NCI-H2227 (cell line): ENCODE results near the gene FOXJ3.

Experiments used
- DNase-seq: peaks from one replicate; lab custom pipeline; 2025; ENCODE audit not compliant: unreplicated experiment; lab: John Stamatoyannopoulos, UW

Gene FOXJ3

DNA sequence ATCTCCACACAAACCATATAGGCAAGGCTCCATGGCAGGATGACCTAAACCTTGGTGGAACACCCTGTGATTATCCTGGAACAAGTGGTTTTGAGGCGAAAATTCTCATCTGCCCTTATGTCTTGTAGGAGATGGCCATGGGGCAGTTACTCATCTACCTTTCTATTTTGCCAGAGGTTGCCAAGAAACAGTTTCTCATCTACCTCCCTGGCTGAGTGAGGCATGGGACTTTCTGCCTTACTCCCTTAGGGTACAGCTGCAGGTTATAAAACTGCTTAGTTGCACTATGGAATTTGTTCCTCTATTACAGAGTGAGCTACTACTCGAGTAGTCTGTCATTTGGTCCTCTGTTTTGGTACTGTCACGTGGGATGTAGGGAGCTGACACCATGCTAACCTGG is 139.2 kb downstream of the FOXJ3 start:
- no peak for DNase-seq

GRCh38 chr1:42192106-42192505 is 142.9 kb downstream of the FOXJ3 start:
- DNase-seq: no peak

GRCh38 chr1:42191319-42191718 is 143.7 kb downstream of the FOXJ3 start:
- DNase-seq: no peak

DNA sequence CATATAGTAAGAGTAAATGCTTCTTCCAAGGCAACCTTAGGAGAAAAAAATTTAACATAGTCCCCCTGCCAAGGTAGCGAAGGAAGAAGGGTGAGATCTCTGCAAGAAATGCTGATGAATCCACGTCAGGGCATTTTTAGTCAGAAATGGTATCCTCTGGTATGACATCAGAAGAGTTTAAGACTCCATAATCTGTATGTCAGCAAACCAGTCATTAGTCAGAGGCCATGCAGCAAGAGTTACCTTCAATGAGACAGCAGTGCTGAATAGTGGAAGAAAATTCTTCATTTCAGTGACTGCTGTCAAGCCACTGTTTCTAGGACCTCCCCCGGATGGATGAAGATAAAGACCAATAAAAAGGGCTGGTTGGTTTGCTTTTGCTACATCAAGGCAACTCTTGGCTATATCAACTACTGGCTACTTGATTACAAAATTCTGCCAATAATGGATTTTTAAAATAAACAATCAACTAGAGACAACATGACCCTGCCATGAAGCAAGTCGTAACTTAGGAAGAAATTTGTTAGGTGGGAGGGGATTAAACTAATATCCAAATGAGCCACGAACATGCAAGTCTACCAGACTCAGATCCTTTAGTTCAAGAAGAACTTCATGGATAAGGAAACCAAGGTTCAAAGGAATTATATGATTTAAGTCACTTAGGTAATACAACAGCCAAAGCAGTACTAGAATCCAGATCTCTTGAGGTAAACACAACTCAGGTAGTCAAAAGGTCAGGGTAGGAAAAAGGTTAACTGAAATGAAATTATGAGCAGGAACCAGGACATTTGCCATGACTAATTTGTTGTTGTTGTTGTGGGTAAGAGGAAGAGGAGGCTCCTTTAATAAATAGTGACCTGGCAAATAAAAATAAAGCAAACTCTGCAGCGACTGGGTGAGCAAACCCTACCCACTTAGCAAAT is 144.8 kb downstream of the FOXJ3 start:
- no peak for DNase-seq

DNA sequence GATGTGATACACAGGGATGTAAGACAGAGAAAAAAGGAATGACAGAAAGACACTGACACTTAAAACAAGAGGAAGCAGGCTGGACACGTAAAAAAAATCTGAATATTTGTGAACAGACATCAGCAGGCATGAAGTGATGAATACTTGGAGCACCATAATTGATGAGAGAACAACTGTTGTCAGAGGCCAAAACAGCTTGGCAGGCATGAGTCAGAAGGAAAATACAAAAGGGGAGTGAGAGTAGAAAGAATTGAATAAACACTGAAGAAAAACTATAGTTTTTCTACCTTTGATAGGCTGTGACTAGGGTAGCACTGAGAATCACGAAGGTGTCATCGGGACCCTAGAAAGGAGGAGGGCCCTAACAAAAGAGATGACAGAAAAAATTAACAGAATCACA is 148.9 kb downstream of the FOXJ3 start:
- no peak for DNase-seq

- DNase-seq: no peak
These were observed 150.4 kb downstream of the FOXJ3 start for GRCh38 chr1:42184616-42185015.

GRCh38 chr1:42183957-42184268 is 151.1 kb downstream of the FOXJ3 start:
- no peak for DNase-seq

DNA sequence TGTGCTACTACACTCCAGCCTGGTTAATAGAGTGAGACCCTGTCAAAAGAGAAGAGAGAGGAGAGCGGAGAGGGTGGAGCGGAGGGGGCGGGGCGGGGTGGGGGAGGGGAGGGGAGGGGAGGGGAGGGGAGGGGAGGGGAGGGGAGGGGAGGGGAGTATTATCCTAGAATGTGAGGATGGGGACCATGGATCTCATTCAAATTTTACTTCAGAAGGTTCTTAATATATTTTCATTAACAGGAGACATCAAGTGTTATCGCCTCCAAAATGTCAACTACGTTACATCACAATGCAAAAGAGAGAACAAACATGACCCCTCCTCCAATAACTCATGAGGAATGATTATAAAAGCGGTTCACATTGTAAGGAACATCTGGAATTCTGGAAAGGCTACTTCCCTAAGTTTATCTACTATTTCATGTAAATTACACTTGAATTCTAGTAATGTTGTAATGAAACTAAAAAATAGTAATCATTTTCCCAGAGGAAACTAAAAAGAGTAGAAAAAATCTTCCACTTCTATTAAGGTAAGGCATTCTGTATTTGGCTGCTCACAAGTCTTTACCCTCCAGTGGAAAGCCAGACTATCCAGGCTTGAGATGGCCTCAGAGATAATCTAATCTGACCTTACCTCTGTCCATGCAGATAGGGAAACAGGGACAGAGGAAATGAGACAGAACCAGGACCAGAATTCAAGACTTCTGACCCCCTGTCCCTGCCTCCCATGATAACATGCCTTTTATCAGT is 151.7 kb downstream of the FOXJ3 start:
- DNase-seq: no peak

DNA sequence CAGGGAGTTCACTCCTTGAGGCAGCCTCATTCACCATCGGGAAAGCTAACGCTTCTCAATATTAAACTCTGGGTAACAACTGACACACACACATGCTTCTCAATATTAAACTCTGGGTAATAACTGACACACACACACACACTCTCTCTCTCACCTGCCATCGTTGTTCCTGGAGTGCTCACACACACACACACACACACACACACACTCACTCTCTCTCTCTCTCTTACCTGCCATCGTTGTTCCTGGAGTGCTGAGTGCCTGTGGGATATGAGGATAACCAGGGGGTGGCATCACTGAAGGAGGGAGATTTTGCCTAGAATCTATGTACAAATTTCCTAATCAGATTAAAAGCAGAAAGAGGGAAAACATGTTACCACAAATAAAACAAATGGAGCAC is 153.3 kb downstream of the FOXJ3 start:
- DNase-seq: no peak

- no peak for DNase-seq
These were observed 155.1 kb downstream of the FOXJ3 start for GRCh38 chr1:42179900-42180329.

DNA sequence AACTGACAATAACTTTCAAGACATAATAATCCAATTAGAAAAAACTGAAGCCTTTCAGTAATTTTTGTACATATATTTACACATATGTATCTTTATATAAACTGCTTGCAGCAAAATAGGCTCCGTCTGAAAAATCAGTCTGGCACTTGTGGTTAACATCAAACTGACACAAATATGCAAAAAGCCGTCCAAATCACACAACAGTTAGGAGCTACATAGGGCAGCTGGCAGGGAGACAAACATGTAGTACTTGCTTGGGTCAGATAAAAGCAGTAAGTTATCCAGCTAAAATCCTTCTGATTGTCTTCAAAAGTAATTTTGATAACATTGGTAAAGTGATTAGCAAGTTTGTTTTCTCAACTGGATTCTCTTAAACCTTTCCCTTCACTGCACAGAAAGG is 155.8 kb downstream of the FOXJ3 start:
- DNase-seq: no peak

GRCh38 chr1:42178249-42178648 is 156.8 kb downstream of the FOXJ3 start:
- DNase-seq: no peak

- no peak for DNase-seq
These were observed 157.5 kb downstream of the FOXJ3 start for GRCh38 chr1:42177541-42177981.

GRCh38 chr1:42176902-42177519 is 158.0 kb downstream of the FOXJ3 start:
- peak; percentile 40 for DNase-seq

- no peak for DNase-seq
These were observed 159.6 kb downstream of the FOXJ3 start for GRCh38 chr1:42175314-42176054.

- DNase-seq: no peak
These were observed 160.9 kb downstream of the FOXJ3 start for GRCh38 chr1:42173961-42174735.

GRCh38 chr1:42173155-42173933 is 161.7 kb downstream of the FOXJ3 start:
- DNase-seq: peak; percentile 65

- DNase-seq: peak; percentile 36
These were observed 162.5 kb downstream of the FOXJ3 start for GRCh38 chr1:42172381-42173133.
